Stimulated activated CD4-positive, alpha-beta T cell treated with anti-CD3 and anti-CD28 coated beads, Interleukin-15, amount 100 ng/mL, for 1 hour (primary cell): ENCODE results near the gene KLHL28.

ENCODE experiments used
- DNase-seq, 2 donors: peaks; one replicate each; pipeline ENCODE4 v3.0.0-alpha.2; 2020; ENCODE audit warnings: low read depth in 1 of 2, low spot score in 1 of 2

Gene KLHL28

DNA sequence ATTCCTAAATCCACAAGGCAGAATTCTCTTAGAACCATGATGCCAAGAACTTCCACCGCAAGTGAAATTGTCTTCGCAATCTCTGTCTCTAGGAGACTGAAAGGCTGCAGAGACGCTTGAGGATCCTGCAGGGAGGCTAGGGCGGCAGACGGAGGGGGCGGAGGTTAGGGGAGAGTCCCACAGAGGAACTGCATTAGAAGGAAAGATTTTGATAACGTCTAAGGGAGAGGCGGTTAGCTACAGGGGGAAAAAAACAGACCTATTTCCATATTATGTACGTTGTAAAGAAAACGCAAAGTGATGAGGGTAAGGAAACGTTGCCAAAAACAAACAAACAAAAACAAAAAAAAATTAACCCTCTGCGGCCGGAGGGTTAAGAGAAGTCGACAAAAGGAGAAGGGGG, 595 bp downstream of the KLHL28 start:
- DNase-seq, result peak; percentile 27 to 33

GRCh38 chr14:44960646-44961045, 1.1 kb downstream of the KLHL28 start:
- no peak for DNase-seq

GRCh38 chr14:44960146-44960545, 1.6 kb downstream of the KLHL28 start:
- DNase-seq, result no peak

DNA sequence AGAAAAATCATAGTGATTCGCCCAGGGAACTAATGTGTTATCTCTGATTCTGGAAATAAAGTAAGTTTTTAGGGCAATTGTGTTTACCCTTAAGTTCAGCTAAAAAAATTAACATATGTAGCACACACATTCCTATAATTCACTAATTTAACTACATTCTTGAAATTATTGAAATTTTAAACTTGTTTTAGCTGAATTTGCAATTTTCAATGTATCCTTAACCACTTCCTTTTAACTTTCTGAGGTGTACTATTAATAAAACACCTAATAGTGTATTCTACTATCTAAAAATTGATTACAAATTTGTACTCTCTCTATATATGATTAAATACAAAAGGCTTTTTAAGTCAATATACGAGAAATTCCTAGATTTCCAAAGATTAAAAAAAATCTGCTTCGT, 2.2 kb downstream of the KLHL28 start:
- DNase-seq, result no peak

- no peak for DNase-seq
These were observed 4.9 kb downstream of the KLHL28 start for GRCh38 chr14:44956866-44957265.

GRCh38 chr14:44955528-44955927, 6.2 kb downstream of the KLHL28 start:
- no peak for DNase-seq

DNA sequence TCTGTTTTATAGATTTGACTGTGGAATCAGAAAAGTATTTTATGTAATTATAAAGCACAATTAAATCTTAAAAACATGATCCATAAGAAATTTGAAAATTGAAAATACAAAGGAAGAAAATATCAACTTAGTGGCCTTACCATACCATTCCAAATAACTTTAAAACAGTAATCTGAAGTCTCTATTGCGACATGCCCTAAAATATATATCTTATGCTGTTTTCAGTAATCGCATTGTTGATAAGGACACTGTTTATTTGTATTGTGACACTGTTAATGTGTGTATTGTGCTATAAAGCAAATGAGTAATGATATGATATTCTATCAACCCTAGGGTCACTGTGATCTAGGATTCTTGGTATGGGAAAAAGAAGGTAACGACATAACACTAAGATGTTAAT, 7.0 kb downstream of the KLHL28 start:
- DNase-seq, result no peak

GRCh38 chr14:44952391-44953110, 9.2 kb downstream of the KLHL28 start:
- DNase-seq, result no peak

GRCh38 chr14:44951051-44951450, 10.7 kb downstream of the KLHL28 start:
- no peak for DNase-seq

GRCh38 chr14:44945264-44945663, 16.5 kb downstream of the KLHL28 start:
- no peak for DNase-seq

- no peak for DNase-seq
These were observed 17.6 kb downstream of the KLHL28 start for GRCh38 chr14:44944107-44944506.

DNA sequence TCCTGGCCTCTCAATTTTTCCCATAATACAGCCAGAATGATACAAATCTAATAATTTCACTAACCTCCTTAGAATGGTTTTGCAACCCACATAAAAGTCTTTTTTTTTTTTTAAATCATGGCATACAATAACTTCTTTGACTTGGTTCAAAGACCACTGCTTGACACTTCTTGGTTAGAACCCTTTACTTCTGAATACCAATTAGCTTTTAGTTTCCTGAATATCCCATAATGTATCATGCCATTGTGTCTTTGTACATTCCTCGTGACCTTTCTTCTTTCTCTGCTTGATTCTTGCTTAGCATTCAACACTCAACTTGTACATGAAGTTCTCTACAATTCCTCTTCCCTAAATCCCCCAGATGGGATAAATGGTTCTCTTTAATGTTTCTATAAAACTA, 19.3 kb downstream of the KLHL28 start:
- no peak for DNase-seq

GRCh38 chr14:44941591-44941990, 20.2 kb downstream of the KLHL28 start:
- no peak for DNase-seq

DNA sequence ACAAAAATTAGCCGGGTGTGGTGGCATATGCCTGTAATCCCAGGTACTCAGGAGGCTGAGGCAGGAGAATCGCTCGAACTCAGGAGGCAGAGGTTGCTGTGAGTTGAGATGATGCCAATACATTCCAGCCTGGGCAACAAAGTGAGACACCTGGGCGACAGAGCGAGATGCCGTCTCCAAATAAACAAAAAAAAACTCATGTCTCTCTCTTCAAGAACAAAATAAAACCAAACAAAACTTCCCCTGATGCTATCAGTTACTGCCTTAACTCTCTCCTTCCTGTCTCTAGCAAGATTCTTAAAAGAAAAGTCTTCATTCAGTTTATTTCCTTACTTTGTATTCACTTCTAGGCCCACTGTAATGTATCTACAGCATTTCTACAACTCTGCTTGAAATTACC, 20.8 kb downstream of the KLHL28 start:
- DNase-seq, result no peak

- DNase-seq, result no peak
These were observed 21.5 kb downstream of the KLHL28 start for GRCh38 chr14:44940211-44940610.

GRCh38 chr14:44937547-44937946, 24.2 kb downstream of the KLHL28 start:
- DNase-seq, result no peak

GRCh38 chr14:44935155-44935554, 26.6 kb downstream of the KLHL28 start:
- DNase-seq, result no peak

DNA sequence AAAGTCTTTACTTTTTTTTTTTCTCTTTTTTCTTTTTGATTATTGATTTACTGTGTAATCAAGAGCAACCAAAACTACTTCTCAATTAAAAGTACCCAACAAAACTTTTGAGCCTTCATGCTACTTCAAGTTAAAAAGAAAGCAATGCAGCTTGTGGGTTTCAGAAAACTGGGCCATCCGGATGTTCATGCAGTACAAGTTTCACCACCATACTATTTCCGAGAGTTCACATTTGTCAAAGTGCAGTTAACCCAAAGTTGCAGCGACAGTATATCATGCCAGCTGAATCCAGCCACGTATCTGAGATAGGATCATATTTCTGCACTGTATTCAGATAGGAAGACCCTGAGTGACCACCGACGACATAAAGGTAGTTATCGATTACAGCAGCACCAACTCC, 33.0 kb downstream of the KLHL28 start:
- no peak for DNase-seq

DNA sequence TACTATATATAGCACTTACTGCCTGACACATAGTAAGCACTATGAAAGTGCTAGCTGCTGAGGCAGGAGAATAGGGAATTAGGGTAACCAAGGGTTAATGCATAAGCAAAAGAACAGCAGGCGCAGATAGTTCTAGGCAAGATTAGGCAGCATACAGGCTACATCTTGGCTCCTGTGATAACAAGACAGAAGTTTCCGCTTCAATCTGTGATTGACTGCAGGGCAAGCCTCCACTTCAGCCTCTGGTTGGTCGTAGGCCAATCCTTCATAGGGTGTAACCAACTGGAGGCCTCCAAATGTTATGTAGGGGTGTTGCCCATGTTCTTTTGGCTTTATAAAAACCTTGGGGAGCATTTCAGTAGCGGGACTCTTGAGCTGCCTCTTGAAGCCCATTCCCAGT, 46.9 kb downstream of the KLHL28 start:
- no peak for DNase-seq

DNA sequence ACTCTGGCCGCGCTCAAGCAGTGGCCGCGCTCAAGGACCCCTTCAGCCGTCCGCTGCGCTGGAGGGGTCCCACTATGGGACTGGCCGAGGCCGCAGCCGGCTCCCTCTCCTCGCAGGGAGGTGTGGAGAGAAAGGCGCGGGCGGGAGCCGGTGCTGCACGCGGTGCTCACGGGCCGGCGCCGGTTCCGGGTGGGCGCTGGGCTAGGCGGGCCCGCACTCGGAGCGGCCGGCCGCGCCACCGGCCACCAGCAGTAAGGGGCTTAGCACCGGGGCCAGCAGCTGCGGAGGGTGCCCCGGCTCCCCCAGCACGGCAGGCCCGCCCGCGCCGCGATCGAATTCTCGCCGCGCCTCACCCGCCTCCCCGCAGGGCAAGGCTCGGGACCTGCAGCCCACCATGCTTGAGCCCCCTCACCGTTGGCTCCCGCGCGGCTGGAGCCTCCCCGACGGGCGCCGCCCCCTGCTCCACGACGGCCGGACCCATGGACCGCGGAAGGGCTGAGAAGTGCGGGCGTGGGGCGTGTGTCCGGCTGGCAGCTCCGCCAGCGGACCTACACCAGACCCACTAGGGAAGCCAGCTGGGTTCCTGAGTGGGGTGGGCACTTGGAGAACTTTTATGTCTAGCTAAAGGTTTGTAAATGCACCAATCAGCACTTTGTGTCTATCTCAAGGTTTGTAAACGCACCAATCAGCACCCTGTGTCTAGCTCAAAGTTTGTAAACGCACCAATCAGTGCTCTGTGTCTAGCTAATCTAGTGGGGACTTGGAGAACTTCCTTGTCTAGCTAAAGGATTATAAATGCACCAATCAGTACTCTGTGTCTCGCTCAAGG, 49.5 kb downstream of the KLHL28 start:
- no peak for DNase-seq

DNA sequence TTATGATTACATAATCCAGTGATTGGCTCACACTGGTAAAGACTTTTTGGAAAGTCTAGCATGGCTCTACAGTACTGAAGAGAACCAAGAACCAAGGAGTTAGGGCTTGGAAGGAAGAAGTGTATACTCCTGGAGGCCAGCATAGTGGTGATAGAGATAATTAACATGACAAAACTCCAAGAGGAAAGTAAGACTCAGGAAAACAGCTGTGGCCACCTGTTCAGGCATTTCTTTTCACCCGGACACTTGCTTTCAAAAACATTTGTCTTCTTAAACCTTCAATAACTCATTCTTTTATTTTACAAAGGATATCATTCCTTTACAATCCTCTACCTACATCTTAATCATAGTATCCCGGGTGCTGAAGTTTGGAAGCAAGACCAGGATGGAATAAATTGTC, 50.9 kb downstream of the KLHL28 start:
- no peak for DNase-seq

- DNase-seq, result no peak
These were observed 60.1 kb downstream of the KLHL28 start for GRCh38 chr14:44901696-44902095.

DNA sequence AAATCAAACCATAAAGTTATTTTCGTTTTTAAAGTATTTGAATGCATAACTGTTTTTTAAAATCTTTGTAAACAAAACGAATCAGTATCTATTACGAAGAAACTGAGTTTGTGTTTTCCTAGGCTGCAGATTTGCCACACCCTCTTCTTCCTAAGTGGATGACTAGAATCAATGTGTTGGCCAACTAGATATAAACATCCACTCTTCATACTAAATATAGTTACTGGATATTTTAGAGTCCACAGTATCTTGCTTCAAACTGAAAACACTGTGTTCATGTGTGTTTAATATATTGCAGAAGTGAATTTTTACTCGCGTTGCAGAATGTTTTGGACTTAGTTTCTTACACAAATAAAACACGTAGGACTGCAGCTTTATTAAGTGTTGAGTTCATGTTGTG, 63.2 kb downstream of the KLHL28 start:
- no peak for DNase-seq
